H1 (cell line): ENCODE measurements around the gene MYO16.

Experiments
- CBX8 ChIP-seq: fragments of 300-800, 300-1000 bp; sonication (generic); IDR thresholded peaks from 2 replicates; pipeline ENCODE4 v1.7.1; 2016; ENCODE audit warnings: low read depth, low read length, borderline replicate concordance
- CREB1 ChIP-seq: IDR thresholded peaks from 2 replicates; pipeline ENCODE4 v1.6.1; 2012; ENCODE audit warnings: inconsistent platforms
- POLR2A ChIP-seq, 2 experiments: IDR thresholded peaks; 1 replicate in 1 of 2; 2 replicates in 1 of 2; pipeline ENCODE4 v1.6.1; 2011; ENCODE audit warnings: low read depth in 2 of 2, low read length in 2 of 2, mild to moderate bottlenecking in 2 of 2; ENCODE audit errors: control extremely low read depth in 1 of 2
- POLR2AphosphoS5 ChIP-seq: IDR thresholded peaks from 2 replicates; pipeline ENCODE4 v1.6.1; 2011; ENCODE audit warnings: low read depth, low read length
- RAD21 ChIP-seq, 2 experiments: IDR thresholded peaks in 1 of 2; conservative IDR thresholded peaks in 1 of 2; 2 replicates each; pipeline ENCODE4 v1.6.1; 2011; ENCODE audit warnings: low read depth in 2 of 2, low read length in 2 of 2, improper control_type of control experiment in 1 of 2, inconsistent platforms in 1 of 2, mild to moderate bottlenecking in 1 of 2, moderate library complexity in 1 of 2
- SRF ChIP-seq: IDR thresholded peaks from 2 replicates; pipeline ENCODE4 v1.6.1; 2011; ENCODE audit warnings: mild to moderate bottlenecking, low read depth, low read length, moderate library complexity
- TF ChIP-seq, protein P1 (sequence below), 3 experiments: IDR thresholded peaks; 1 replicate in 2 of 3; 2 replicates in 1 of 3; pipeline versions ENCODE4 v1.5.1 to v1.6.1; 2011; ENCODE audit warnings: low read length in 3 of 3, mild to moderate bottlenecking in 3 of 3, inconsistent platforms in 2 of 3, low read depth in 1 of 3, moderate library complexity in 1 of 3; ENCODE audit not compliant: insufficient read depth in 1 of 3; ENCODE audit errors: control extremely low read depth in 1 of 3
- TF ChIP-seq, protein P2 (sequence below): IDR thresholded peaks from 2 replicates; pipeline ENCODE4 v1.6.1; 2011; ENCODE audit warnings: low read length, improper control_type of control experiment

GRCh38 chr13:108921238-108921637 is 291.8 kb downstream of the MYO16 start:
- TF ChIP-seq POLR2AphosphoS5 (no peak), SRF (no peak), CBX8 (no peak), CREB1 (no peak), POLR2A (IDR thresholded peaks at IDR 0.05; ENCODE audit: control extremely low read depth in 1 of 2, low read depth in 2 of 2, low read length in 2 of 2) (no peak), RAD21 (IDR thresholded peaks at IDR 0.05 in 1 of 2, conservative IDR thresholded peaks at IDR 0.05 in 1 of 2; ENCODE audit: low read depth in 2 of 2, low read length in 2 of 2) (no peak)
- TF ChIP-seq, protein P1, sequence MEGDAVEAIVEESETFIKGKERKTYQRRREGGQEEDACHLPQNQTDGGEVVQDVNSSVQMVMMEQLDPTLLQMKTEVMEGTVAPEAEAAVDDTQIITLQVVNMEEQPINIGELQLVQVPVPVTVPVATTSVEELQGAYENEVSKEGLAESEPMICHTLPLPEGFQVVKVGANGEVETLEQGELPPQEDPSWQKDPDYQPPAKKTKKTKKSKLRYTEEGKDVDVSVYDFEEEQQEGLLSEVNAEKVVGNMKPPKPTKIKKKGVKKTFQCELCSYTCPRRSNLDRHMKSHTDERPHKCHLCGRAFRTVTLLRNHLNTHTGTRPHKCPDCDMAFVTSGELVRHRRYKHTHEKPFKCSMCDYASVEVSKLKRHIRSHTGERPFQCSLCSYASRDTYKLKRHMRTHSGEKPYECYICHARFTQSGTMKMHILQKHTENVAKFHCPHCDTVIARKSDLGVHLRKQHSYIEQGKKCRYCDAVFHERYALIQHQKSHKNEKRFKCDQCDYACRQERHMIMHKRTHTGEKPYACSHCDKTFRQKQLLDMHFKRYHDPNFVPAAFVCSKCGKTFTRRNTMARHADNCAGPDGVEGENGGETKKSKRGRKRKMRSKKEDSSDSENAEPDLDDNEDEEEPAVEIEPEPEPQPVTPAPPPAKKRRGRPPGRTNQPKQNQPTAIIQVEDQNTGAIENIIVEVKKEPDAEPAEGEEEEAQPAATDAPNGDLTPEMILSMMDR (IDR thresholded peaks at IDR 0.05; ENCODE audit: control extremely low read depth in 1 of 3, insufficient read depth in 1 of 3, low read depth in 1 of 3, low read length in 3 of 3): no peak
- TF ChIP-seq, protein P2, sequence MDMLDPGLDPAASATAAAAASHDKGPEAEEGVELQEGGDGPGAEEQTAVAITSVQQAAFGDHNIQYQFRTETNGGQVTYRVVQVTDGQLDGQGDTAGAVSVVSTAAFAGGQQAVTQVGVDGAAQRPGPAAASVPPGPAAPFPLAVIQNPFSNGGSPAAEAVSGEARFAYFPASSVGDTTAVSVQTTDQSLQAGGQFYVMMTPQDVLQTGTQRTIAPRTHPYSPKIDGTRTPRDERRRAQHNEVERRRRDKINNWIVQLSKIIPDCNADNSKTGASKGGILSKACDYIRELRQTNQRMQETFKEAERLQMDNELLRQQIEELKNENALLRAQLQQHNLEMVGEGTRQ: no peak
